ENCODE measurements around the gene PER1.

- no peak for TF ChIP-seq SP1 (IDR thresholded peaks at IDR 0.05)
- TF ChIP-seq BHLHE40 (IDR thresholded peaks at IDR 0.05; ENCODE audit: borderline replicate concordance), result no peak
- TF ChIP-seq ZNF384 (IDR thresholded peaks at IDR 0.05), result no peak
- TF ChIP-seq FOXK2 (IDR thresholded peaks at IDR 0.05), result no peak
- no peak for TF ChIP-seq SUZ12 (IDR thresholded peaks at IDR 0.05)
- no peak for TF ChIP-seq ELF4 (IDR thresholded peaks at IDR 0.05)
- TF ChIP-seq FOXM1 (IDR thresholded peaks at IDR 0.05; ENCODE audit: borderline replicate concordance), result no peak
- no peak for TF ChIP-seq L3MBTL2 (conservative IDR thresholded peaks at IDR 0.05)
- TF ChIP-seq CTBP1 (IDR thresholded peaks at IDR 0.05; ENCODE audit: borderline replicate concordance), result no peak
- TF ChIP-seq TARDBP (IDR thresholded peaks at IDR 0.05), result no peak
These were observed 34.7 kb downstream of the PER1 start for GRCh38 chr17:8117367-8117979.
